Measurements from ENCODE around the gene FAM3B.

Gene FAM3B

GRCh38 chr21:41363370-41364270, 47.0 kb downstream of the FAM3B start:
- TF ChIP-seq CTCF (IDR thresholded peaks at IDR 0.05; ENCODE audit: borderline replicate concordance, control extremely low read depth, extremely low read depth, insufficient read depth, missing control alignments): no peak
- no peak for DNase-seq (ENCODE audit: low spot score)
- in situ Hi-C loops (cut with MboI; ENCODE audit: low sequenced_read_pairs, unreplicated experiment): no loop called here

GRCh38 chr21:41364308-41364707, 47.7 kb downstream of the FAM3B start:
- TF ChIP-seq CTCF (IDR thresholded peaks at IDR 0.05; ENCODE audit: borderline replicate concordance, control extremely low read depth, extremely low read depth, insufficient read depth, missing control alignments): no peak
- in situ Hi-C loops (cut with MboI; ENCODE audit: low sequenced_read_pairs, unreplicated experiment): no loop called here
- DNase-seq (ENCODE audit: low spot score): no peak

GRCh38 chr21:41365377-41366107, 48.9 kb downstream of the FAM3B start:
- no peak for DNase-seq (ENCODE audit: low spot score)
- in situ Hi-C loops (cut with MboI; ENCODE audit: low sequenced_read_pairs, unreplicated experiment): no loop called here
- TF ChIP-seq CTCF (IDR thresholded peaks at IDR 0.05; ENCODE audit: borderline replicate concordance, control extremely low read depth, extremely low read depth, insufficient read depth, missing control alignments): no peak

DNA sequence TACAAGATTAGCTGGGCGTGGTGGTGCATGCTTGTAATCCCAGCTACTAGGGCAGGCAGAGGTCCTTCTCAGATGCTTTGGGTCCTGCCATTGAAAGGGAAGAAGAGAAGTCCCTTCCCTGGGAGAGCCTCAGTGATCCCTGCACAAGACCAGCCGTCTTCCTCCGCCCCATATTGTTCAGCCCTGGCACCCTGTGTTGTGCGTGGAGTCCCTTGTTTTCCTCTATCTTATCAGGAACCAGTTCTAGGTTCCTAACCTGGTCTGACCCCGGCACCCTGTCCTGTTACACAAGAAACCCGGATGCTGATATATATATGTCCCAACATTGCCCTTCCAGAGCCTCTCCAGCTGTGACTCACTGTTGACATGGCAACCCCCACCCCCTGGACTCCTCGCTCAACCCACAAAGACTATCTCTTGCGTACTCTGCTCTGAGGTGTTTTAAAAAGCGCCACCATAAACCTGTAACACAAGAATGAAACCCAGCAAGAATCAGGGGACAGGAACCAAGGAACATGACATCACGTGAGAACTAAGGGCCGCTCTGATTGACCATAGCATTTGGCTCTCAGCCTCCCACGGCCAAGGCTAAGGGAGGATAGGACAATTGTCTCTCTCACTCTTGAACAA, 50.0 kb downstream of the FAM3B start:
- peak; percentile 70 for DNase-seq (ENCODE audit: low spot score)
- TF ChIP-seq CTCF (IDR thresholded peaks at IDR 0.05; ENCODE audit: borderline replicate concordance, control extremely low read depth, extremely low read depth, insufficient read depth, missing control alignments): no peak
- in situ Hi-C loops (cut with MboI; ENCODE audit: low sequenced_read_pairs, unreplicated experiment): no loop called here

DNA sequence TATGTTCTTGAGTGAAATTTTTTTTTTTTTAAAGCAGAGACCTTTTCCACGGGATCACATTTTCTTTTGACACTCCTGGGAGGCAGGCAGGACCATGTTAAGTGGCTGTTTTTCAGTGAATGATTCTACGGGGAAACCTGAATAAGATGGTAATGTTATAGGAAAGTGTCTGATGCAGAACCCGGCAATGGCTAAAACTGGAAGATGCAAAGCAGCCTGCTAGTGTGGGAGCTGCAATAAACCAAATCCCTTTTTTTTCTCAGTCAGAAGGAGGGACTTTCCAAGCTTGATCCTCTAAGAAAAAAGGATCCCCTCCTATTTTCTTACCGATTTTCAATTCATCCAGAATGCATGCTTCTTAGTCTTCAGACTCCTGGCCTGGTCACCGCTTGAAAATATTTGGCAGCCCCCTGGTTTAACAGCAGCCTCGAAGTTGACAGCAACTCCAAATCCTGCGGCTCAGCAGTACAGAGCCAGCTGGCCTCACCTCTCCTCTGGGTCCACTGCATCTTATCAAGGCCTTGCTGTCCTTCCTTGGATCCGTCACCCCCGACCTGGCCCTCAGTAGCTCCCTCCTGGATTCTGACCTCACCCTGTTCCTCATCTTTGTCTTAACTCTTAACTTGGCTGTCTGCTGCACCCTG, 50.8 kb downstream of the FAM3B start:
- no peak for TF ChIP-seq CTCF (IDR thresholded peaks at IDR 0.05; ENCODE audit: borderline replicate concordance, control extremely low read depth, extremely low read depth, insufficient read depth, missing control alignments)
- in situ Hi-C loops (cut with MboI; ENCODE audit: low sequenced_read_pairs, unreplicated experiment): no loop called here
- no peak for DNase-seq (ENCODE audit: low spot score)
